T47D (cell line): ENCODE measurements around the gene NCEH1.
"Not testable (repeated sequence)": the region's sequence is repeated elsewhere in the genome, so short reads cannot be mapped to it uniquely, and the experiment has no call there.

ENCODE experiments used
- DNase-seq, 2 experiments: peaks; one replicate each; pipeline versions ENCODE4 v3.0.0 to v3.0.0-alpha.2; 2011 to 2012; ENCODE audit warnings: low read depth in 1 of 2, low spot score in 1 of 2
- JUND ChIP-seq: IDR thresholded peaks from 2 replicates; pipeline ENCODE4 v1.6.1; 2012; ENCODE audit warnings: low read depth
- in situ Hi-C: cut with HindIII; loops from 2 replicates; pipeline ENCODE4 v1.10.0; 2016; ENCODE audit warnings: low sequenced_read_pairs, low pct_unique_long_range_greater_than_20kb

The NCEH1 gene

GRCh38 chr3:172601066-172601832 is 109.6 kb downstream of the NCEH1 start:
- no peak for TF ChIP-seq JUND
- in situ Hi-C loops = no loop called here

GRCh38 chr3:172600644-172601065 is 110.2 kb downstream of the NCEH1 start:
- no peak for DNase-seq
- TF ChIP-seq JUND = no peak
- in situ Hi-C loops = no loop called here

More at GRCh38 chr3:172601066-172601832, 109.6 kb downstream of the NCEH1 start:
- no peak for DNase-seq

- no peak for TF ChIP-seq JUND
- DNase-seq = no peak
- in situ Hi-C loops = no loop called here
Observed at GRCh38 chr3:172598904-172599303, 112.0 kb downstream of the NCEH1 start.

- TF ChIP-seq JUND = no peak
- in situ Hi-C loops = no loop called here
Observed at GRCh38 chr3:172596394-172596706, 114.5 kb downstream of the NCEH1 start.

GRCh38 chr3:172595664-172596393 is 115.0 kb downstream of the NCEH1 start:
- peak; percentile 72 to 90 for DNase-seq
- no peak for TF ChIP-seq JUND
- in situ Hi-C loops = no loop called here

More at GRCh38 chr3:172596394-172596706, 114.5 kb downstream of the NCEH1 start:
- no peak for DNase-seq

- in situ Hi-C loops = not testable (repeated sequence)
- DNase-seq = peak in 1 of 2 experiments; percentile 60
Observed at GRCh38 chr3:172594900-172595663, 115.8 kb downstream of the NCEH1 start.

GRCh38 chr3:172592898-172593669 is 117.8 kb downstream of the NCEH1 start:
- TF ChIP-seq JUND = no peak
- in situ Hi-C loops = no loop called here
- no peak for DNase-seq

- DNase-seq = no peak
- in situ Hi-C loops = no loop called here
- no peak for TF ChIP-seq JUND
Observed at GRCh38 chr3:172591876-172592771, 118.7 kb downstream of the NCEH1 start.

- no peak for DNase-seq
- in situ Hi-C loops = no loop called here
- TF ChIP-seq JUND = no peak
Observed at GRCh38 chr3:172591125-172591605, 119.7 kb downstream of the NCEH1 start.

GRCh38 chr3:172586436-172586835 is 124.4 kb downstream of the NCEH1 start:
- TF ChIP-seq JUND = no peak
- no peak for DNase-seq
- in situ Hi-C loops = no loop called here

GRCh38 chr3:172585954-172586353 is 124.9 kb downstream of the NCEH1 start:
- in situ Hi-C loops = no loop called here
- no peak for DNase-seq
- TF ChIP-seq JUND = no peak

GRCh38 chr3:172582712-172583111 is 128.2 kb downstream of the NCEH1 start:
- in situ Hi-C loops = no loop called here
- DNase-seq = no peak
- no peak for TF ChIP-seq JUND
